SJCRH30 (cell line): ENCODE measurements around the gene FARP1. TPM values are rescaled to one million over a fixed set of nuclear protein-coding genes. Genes with fewer than 3 reads are reported as not detected.
A peak's percentile ranks its signal among the peaks of the same experiment; 100 is the strongest.

ENCODE experiments used
- DNase-seq, 2 experiments: peaks; one replicate each; pipeline ENCODE4 v3.0.0-alpha.2; 2015 to 2020
- H3K27ac ChIP-seq: fragments of 250-450 bp; sonication (Bioruptor Pico); 2 replicates; pipeline ENCODE4 v1.5.1; 2020; ENCODE audit warnings: mild to moderate bottlenecking, moderate library complexity
- H3K27me3 ChIP-seq: fragments of 250-450 bp; sonication (Bioruptor Pico); 2 replicates; pipeline ENCODE4 v1.5.1; 2020; ENCODE audit warnings: mild to moderate bottlenecking, moderate library complexity
- H3K36me3 ChIP-seq: fragments of 250-450 bp; sonication (Bioruptor Pico); 2 replicates; pipeline ENCODE4 v1.5.1; 2020; ENCODE audit warnings: mild to moderate bottlenecking, moderate library complexity
- H3K4me1 ChIP-seq: fragments of 250-450 bp; sonication (Bioruptor Pico); 2 replicates; pipeline ENCODE4 v1.5.1; 2020; ENCODE audit warnings: mild to moderate bottlenecking, moderate library complexity
- H3K4me3 ChIP-seq: fragments of 250-450 bp; sonication (Bioruptor Pico); 2 replicates; pipeline ENCODE4 v1.5.1; 2020; ENCODE audit warnings: mild to moderate bottlenecking, moderate library complexity
- H3K9me3 ChIP-seq: fragments of 250-450 bp; sonication (Bioruptor Pico); replicated peaks from 2 replicates; pipeline ENCODE4 v1.5.1; 2020; ENCODE audit warnings: mild to moderate bottlenecking, moderate library complexity
- total RNA-seq: library from RNA; depleted of rRNA; stranded (reverse); fragments of >200 nt; shearing (Covaris generic); gene quantifications from 2 replicates; pipeline ENCODE4 v1.2.3, GENCODE V29; 2014

The FARP1 gene
- total RNA-seq, 1 experiment from 2014 or later, result 32.5 TPM

GRCh38 chr13:98320561-98321105 lies 177.7 kb downstream of the FARP1 start:
- no peaks in the 10 kb centered on the region; the same call in 1 of the 2 replicates for H3K4me1 ChIP-seq
- no peaks in the 10 kb centered on the region for H3K27me3 ChIP-seq
- H3K9me3 ChIP-seq, result no peaks in the 10 kb centered on the region
- no peak for DNase-seq
- H3K27ac ChIP-seq, result no peak overlapping the region
- no peaks in the 10 kb centered on the region for H3K36me3 ChIP-seq
- no peak overlapping the region for H3K4me3 ChIP-seq

DNA sequence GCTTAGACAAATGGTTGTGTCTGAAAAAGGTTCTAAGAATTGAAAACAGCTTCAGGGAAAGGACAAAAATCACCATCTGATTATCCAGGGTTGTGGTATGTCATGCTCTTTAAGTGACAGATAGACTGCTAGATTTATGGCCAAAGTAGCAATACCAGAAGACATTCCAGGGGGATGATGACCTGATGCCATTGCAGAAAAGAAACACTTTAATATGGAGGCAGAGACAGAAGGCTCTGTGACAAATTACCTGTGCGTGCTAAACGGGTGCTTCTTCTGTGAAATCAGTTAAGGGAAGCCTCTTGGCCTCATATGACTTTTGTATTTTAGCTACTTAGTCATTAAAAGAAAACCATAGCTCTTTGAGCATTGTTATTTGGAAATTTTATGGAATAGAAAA lies 178.5 kb downstream of the FARP1 start:
- Histone ChIP-seq H3K27me3 (no peaks in the 10 kb centered on the region), H3K9me3 (no peaks in the 10 kb centered on the region), H3K36me3 (no peaks in the 10 kb centered on the region), H3K4me3 (no peak overlapping the region), H3K4me1 (no peaks in the 10 kb centered on the region), H3K27ac (no peak overlapping the region)
- no peak for DNase-seq

GRCh38 chr13:98322091-98322718 lies 179.3 kb downstream of the FARP1 start:
- H3K27me3 ChIP-seq, result no peaks in the 10 kb centered on the region
- H3K36me3 ChIP-seq, result no peaks in the 10 kb centered on the region
- H3K9me3 ChIP-seq, result no peaks in the 10 kb centered on the region
- DNase-seq, result no peak
- no peak overlapping the region for H3K4me3 ChIP-seq
- H3K27ac ChIP-seq, result no peak overlapping the region
- no peaks in the 10 kb centered on the region for H3K4me1 ChIP-seq

DNA sequence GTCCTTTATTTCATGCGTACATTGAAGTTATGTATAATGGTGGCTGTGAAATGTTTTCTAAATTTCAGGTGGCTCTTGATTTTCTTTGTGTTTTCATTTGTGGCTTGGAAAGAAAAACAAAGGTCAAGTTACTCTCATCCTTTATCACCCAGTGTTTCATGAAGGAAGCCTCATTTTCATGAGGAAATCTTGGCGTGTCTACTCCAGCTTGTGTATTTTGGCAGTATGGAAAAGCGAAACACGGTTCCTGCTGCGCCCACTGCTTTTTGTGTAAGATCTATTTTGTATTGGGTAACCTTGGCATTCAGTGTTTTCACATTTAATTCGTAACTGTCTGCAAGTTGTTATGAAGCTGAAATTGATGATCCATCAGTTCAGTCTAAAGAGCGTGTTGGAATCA lies 181.2 kb downstream of the FARP1 start:
- no peaks in the 10 kb centered on the region for H3K27me3 ChIP-seq
- no peaks in the 10 kb centered on the region for H3K4me1 ChIP-seq
- no peak overlapping the region for H3K4me3 ChIP-seq
- H3K9me3 ChIP-seq, result no peaks in the 10 kb centered on the region
- no peak for DNase-seq
- no peak overlapping the region for H3K27ac ChIP-seq
- no peaks in the 10 kb centered on the region for H3K36me3 ChIP-seq

GRCh38 chr13:98325724-98326123 lies 182.8 kb downstream of the FARP1 start:
- H3K9me3 ChIP-seq, result no peaks in the 10 kb centered on the region
- DNase-seq, result no peak
- no peak overlapping the region for H3K4me3 ChIP-seq
- H3K27me3 ChIP-seq, result no peaks in the 10 kb centered on the region
- no peak overlapping the region for H3K27ac ChIP-seq
- no peaks in the 10 kb centered on the region for H3K36me3 ChIP-seq
- no peaks in the 10 kb centered on the region for H3K4me1 ChIP-seq

DNA sequence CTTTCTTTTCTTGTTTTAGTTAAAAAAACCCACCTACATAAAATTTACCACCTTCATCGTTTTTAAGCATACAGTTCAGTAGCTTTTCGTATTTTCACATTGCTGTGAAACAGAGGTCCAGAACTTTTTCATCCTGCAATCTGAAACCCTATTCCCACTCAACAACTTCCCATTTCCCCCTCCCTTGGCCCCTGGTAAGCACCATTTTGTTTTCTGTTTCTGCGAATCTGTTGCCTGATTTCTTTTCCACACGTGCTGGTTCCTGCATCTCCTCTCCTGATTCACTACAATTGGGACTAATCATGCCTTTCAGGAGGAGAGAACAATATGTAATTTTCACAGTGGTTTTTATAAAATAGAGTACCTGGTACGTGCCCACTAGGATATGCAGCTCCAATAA lies 183.4 kb downstream of the FARP1 start:
- DNase-seq, result no peak
- Histone ChIP-seq H3K4me3 (no peak overlapping the region), H3K27ac (no peak overlapping the region), H3K4me1 (no peaks in the 10 kb centered on the region), H3K9me3 (no peaks in the 10 kb centered on the region), H3K36me3 (no peaks in the 10 kb centered on the region), H3K27me3 (no peaks in the 10 kb centered on the region)

- Histone ChIP-seq H3K9me3 (no peaks in the 10 kb centered on the region), H3K36me3 (no peaks in the 10 kb centered on the region), H3K27ac (no peak overlapping the region), H3K4me3 (no peak overlapping the region), H3K27me3 (no peaks in the 10 kb centered on the region), H3K4me1 (no peaks in the 10 kb centered on the region)
- DNase-seq, result no peak
Measured at GRCh38 chr13:98327371-98328270, 184.7 kb downstream of the FARP1 start.

DNA sequence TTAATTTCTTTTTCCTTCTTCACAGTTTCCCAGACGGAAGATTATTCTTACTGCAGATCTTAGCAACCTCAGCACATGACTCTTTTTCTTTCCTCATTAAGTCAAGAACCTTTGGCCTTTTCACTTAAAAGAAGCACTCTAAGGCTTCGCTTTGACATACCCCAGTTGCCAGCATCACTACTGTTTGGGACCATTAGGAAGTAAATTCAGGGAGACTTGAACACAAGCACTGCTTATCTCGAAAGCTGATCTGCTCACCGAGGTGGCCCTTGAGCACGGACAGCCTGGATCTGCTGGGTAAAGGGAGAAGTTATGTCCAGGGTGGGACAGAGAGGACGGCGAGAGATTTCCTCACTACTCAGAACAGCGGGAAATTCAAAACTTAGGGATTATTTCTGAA lies 185.6 kb downstream of the FARP1 start:
- Histone ChIP-seq H3K27me3 (no peaks in the 10 kb centered on the region), H3K27ac (no peak overlapping the region)

DNA sequence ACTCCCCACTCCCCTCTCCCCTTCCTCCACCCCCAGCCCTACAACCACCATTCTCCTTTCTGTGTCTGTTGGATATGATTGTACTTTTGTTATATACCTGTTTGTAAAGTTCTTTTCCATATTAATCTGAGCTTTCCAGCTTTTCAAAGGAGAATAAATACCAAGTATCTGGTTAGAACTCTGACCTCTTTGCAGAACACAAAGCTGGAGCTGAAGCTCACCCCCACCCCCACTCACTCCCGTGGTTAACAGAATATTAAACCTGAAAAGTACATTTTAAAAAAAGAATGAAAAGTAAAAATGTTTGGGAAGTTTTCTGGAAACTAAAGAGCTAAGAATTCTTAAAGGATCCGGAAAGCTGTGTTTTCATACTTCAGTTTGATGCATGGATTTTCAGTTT lies 189.3 kb downstream of the FARP1 start:
- no peak overlapping the region for H3K27ac ChIP-seq
- no peaks in the 10 kb centered on the region for H3K27me3 ChIP-seq
- H3K9me3 ChIP-seq, result no peaks in the 10 kb centered on the region
- H3K4me3 ChIP-seq, result no peak overlapping the region
- no peak for DNase-seq
- peaks cover 3% of the 10 kb centered on the region; the same call in 1 of the 2 replicates for H3K4me1 ChIP-seq
- no peaks in the 10 kb centered on the region for H3K36me3 ChIP-seq

More for the DNA sequence above, 185.6 kb downstream of the FARP1 start:
- DNase-seq, result no peak
- Histone ChIP-seq H3K36me3 (no peaks in the 10 kb centered on the region), H3K4me1 (no peaks in the 10 kb centered on the region), H3K9me3 (no peaks in the 10 kb centered on the region), H3K4me3 (no peak overlapping the region)

DNA sequence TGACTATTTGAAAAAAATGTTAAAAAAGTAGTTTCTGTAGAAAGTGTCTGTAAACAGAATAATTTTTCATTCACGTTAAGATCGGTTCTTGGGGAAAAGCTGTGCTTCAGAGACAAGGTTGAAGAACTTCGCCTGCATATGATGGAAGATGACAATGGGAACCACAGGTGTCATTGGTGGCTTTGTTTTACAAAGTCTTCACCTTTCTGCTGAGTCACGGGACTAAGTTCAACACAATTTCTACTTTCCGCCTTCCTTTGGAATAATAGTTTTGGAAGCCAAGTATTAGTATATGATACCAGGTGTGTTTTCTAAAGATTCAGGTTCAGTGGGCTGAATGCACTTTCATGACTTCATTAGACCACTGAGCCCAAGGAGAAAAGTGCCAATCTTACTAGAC lies 189.8 kb downstream of the FARP1 start:
- H3K27me3 ChIP-seq, result no peaks in the 10 kb centered on the region
- H3K27ac ChIP-seq, result no peak overlapping the region
- H3K4me3 ChIP-seq, result no peak overlapping the region
- H3K4me1 ChIP-seq, result peaks cover 3% of the 10 kb centered on the region; the same call in 1 of the 2 replicates
- no peak for DNase-seq
- no peaks in the 10 kb centered on the region for H3K9me3 ChIP-seq
- H3K36me3 ChIP-seq, result no peaks in the 10 kb centered on the region

GRCh38 chr13:98333486-98333885 lies 190.6 kb downstream of the FARP1 start:
- H3K9me3 ChIP-seq, result no peaks in the 10 kb centered on the region
- peaks cover 3% of the 10 kb centered on the region; the same call in 1 of the 2 replicates for H3K4me1 ChIP-seq
- no peaks in the 10 kb centered on the region for H3K27me3 ChIP-seq
- DNase-seq, result peak; percentile 48 to 79
- H3K36me3 ChIP-seq, result no peaks in the 10 kb centered on the region
- no peak overlapping the region; the same call in 1 of the 2 replicates for H3K27ac ChIP-seq
- H3K4me3 ChIP-seq, result no peak overlapping the region

- no peak overlapping the region for H3K27ac ChIP-seq
- no peak for DNase-seq
- no peak overlapping the region for H3K4me3 ChIP-seq
- H3K9me3 ChIP-seq, result no peaks in the 10 kb centered on the region
- H3K36me3 ChIP-seq, result no peaks in the 10 kb centered on the region
- peaks cover 3% of the 10 kb centered on the region; the same call in 1 of the 2 replicates for H3K4me1 ChIP-seq
- no peaks in the 10 kb centered on the region for H3K27me3 ChIP-seq
Measured at GRCh38 chr13:98334620-98335205, 191.8 kb downstream of the FARP1 start.

GRCh38 chr13:98335721-98336120 lies 192.8 kb downstream of the FARP1 start:
- H3K27ac ChIP-seq, result no peak overlapping the region
- no peak for DNase-seq
- no peaks in the 10 kb centered on the region for H3K27me3 ChIP-seq
- no peaks in the 10 kb centered on the region for H3K36me3 ChIP-seq
- no peaks in the 10 kb centered on the region for H3K9me3 ChIP-seq
- no peak overlapping the region for H3K4me3 ChIP-seq
- peaks cover 3% of the 10 kb centered on the region; the same call in 1 of the 2 replicates for H3K4me1 ChIP-seq

- H3K9me3 ChIP-seq, result no peaks in the 10 kb centered on the region
- H3K4me1 ChIP-seq, result peaks cover 3% of the 10 kb centered on the region; the same call in 1 of the 2 replicates
- H3K27me3 ChIP-seq, result no peaks in the 10 kb centered on the region
- no peak for DNase-seq
- H3K4me3 ChIP-seq, result no peak overlapping the region
- no peak overlapping the region for H3K27ac ChIP-seq
- no peaks in the 10 kb centered on the region for H3K36me3 ChIP-seq
Measured at GRCh38 chr13:98338310-98338709, 195.4 kb downstream of the FARP1 start.
